Measurements from ENCODE around the gene HSPB7.

HSPB7 gene

DNA sequence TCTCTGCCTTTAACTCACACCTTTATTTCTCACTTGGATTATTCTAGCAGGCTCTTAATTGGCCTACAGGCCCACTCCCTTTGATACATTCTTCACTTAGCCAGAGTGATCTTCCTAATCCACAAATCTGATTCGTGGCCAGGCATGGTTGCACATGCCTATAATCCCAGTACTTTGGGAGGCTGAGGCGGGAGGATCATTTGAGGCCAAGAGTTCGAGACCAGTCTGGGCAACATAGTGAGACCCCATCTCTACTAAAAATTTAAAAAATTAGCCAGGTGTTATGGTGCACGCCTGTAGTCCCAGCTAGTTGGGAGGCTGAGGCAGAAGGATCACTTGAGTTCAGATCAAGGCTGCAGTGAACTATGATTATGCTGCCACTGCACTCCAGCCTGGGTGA, 44.1 kb downstream of the HSPB7 start:
- no peak for DNase-seq

DNA sequence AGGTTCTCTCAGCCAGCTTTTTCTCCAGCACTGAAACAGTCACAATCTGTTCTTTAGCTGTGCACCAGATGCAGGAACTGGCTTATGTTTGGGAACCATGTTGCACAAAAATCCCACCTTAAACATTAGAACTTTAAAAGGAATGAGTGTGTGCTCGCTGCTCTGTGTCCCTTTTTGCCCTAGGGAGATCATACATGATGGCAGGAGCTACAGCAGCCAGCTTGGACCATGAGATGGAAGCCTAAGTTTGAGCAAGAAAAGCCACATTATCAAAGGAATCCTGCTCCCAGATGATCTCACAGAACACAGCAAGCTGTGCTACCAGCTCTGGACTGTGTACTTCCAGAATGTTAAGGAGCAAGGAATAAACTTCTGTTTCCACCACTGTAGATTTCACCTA, 45.4 kb downstream of the HSPB7 start:
- DNase-seq: no peak

DNA sequence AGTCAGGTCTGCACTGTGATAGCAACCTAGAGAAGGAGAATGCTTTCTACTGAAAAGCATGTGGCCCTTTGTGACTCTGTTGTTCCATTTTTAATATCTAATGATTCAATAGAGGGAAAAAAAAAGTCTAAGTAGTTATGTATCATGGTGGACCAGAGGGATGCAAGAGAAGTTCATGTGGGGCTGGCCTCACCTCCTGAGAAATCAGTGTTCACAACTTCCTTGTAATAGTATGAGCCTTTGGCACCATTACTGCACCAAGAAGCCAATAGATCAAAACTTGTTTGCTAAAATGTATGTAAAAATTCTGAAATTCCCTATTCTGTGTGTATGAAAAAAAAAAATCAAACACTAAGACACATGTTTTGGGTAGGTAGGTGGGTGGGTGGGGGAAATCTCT, 46.9 kb downstream of the HSPB7 start:
- no peak for DNase-seq

DNA sequence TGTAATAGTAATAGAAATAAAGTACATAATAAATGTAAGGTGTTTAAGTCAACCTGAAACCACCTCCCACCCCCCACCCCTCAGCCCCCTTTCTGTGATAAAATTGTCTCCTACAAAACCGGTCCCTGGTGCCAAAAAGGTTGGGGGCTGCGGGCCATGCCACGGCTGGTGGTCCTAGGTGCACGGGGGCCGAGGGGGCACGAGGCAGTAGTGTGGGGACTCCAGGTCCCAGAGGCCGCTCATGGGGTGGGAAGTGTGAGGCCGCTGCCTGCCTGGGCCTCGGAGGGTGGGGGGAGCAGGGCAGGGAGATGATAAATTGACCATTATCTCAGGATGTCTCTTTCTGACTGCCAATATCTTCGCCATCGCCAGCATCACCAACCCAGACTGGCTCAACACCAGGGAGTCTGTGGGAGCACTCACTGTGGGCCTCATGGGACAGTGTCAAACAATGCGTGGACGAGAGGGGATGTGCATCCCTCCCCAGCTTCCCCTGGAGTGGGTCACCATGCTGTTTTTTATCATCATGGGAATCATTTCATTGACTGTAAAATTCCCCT, 48.4 kb downstream of the HSPB7 start:
- DNase-seq: no peak

DNA sequence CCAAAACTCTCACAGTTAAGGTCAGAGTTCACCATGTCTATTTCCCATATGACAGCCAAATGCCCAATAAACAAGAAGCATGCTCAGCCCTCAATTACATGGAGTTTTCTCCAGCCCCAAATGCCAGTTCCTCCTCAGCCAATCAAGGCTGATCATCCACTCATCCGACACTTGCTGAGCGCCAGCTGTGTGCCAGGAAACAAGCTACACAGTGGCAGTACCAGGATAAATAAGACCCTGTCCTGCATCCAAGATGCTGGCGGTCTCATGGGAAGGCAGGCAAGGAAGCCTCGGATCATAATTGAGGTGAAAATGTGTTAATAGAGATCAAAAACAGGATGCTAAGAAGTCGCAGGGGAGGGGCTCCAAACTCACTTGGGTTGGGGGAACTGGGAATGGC, 49.7 kb downstream of the HSPB7 start:
- no peak for DNase-seq

DNA sequence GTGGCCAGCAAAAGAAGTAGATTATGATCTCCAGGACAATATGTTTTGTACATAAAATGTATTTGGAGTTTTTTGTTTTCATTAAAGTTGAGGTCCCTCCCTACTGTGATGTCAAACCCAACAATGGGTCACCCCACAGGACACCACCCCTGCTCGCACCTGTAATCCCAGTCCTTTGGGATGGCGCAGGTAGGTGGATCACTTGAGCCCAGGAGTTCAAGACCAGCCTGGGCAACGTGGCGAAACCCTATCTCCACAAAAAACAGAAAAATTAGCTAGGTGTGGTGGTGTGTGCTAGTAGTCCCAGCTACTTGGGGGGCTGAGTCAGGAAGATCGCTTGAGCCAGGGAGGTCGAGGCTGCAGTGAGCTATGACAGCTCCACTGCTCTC, 50.9 kb downstream of the HSPB7 start:
- no peak for DNase-seq

DNA sequence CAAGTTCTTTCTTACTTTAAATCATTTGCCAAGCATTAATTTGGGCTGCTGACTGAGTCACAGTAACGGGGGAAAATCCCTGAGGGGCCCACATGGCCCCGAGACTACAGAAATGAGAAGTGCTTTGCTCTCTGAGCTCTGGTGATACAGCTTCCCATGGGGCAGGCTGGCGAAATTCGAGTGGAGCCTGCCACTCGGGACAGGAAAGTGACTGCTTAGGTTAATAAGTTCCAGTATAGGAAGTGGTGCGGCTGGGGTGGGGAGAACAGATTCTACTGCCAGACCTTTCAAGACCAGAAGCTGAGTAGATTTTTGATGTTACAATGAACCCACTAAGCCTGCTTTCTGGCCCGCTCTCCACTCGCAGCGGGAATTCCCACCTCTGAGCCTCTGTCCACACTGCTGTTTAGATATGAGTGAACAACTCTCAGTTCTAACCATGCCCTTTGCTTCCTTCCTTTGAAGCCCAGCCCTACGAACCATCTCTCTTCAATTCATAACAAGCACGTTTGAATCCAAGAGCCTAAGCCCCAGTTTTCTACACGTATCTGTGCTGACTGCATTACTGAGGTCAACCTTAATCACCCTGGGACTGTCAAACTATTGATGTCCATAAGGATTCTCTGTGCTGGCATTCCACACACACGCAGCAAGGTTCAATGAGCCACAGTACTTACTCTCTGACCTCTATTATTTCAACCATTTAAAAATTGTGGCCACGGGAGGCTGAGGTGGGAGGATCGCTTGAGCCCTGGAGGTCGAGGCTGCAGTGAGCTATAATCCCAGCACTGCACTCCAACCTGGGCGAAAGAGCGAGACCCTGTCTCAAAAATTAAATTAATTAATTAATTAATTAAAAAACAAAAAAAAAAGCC, 51.5 kb downstream of the HSPB7 start:
- DNase-seq: peak; percentile 83

DNA sequence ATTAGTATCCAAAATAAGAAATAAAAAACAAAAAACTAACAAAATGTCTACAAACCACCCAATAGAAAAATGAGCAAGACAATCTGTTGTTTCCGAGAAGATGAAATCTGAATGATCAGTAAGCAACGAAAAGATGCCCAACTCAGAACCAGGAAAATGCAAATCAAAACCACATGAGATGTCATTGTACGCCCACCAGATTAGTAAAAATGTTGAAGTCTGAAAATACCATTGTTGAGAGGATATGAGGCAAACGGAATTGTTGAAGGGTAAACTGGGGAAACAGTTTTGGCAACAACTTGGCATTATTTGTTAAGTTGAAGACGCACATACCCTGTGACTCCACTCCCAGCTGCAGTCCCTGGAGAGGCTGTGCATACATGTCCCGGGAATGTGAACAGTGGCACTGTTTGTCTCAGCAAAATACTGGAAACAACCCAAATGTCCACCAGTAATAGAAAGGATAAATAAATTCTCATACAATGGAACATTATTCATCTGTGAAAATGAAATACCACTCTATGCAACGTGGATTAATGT, 52.5 kb downstream of the HSPB7 start:
- no peak for DNase-seq
